H1 (cell line): Measurements from ENCODE around the gene NUP50. TPM values are rescaled to one million over a fixed set of nuclear protein-coding genes. Genes with fewer than 3 reads are reported as not detected.

Source experiments
- CBX8 ChIP-seq: fragments of 300-800, 300-1000 bp; sonication (generic); IDR thresholded peaks from 2 replicates; pipeline ENCODE4 v1.7.1; 2016; ENCODE audit warnings: low read depth, low read length, borderline replicate concordance
- CEBPB ChIP-seq: IDR thresholded peaks from 2 replicates; pipeline ENCODE4 v1.6.1; 2012; ENCODE audit warnings: low read depth, low read length
- EGR1 ChIP-seq: IDR thresholded peaks from 2 replicates; pipeline ENCODE4 v1.6.1; 2011; ENCODE audit warnings: low read depth, low read length, borderline replicate concordance
- FOSL1 ChIP-seq: IDR thresholded peaks from 2 replicates; pipeline ENCODE4 v1.6.1; 2011; ENCODE audit warnings: mild to moderate bottlenecking, low read depth, low read length, moderate library complexity; ENCODE audit not compliant: insufficient read depth
- KDM4A ChIP-seq: IDR thresholded peaks from one replicate; pipeline ENCODE4 v1.7.1; 2012; ENCODE audit warnings: low read depth, mild to moderate bottlenecking, moderate library complexity, low read length, inconsistent platforms; ENCODE audit not compliant: severe bottlenecking
- POU5F1 ChIP-seq: IDR thresholded peaks from 2 replicates; pipeline ENCODE4 v1.6.1; 2011; ENCODE audit warnings: low read depth, mild to moderate bottlenecking, low read length, moderate library complexity
- RFX5 ChIP-seq: IDR thresholded peaks from 2 replicates; pipeline ENCODE4 v1.6.1; 2011; ENCODE audit warnings: low read depth, low read length, improper control_type of control experiment, borderline replicate concordance
- RXRA ChIP-seq: IDR thresholded peaks from 2 replicates; pipeline ENCODE4 v1.6.1; 2011; ENCODE audit warnings: low read depth, mild to moderate bottlenecking, low read length, moderate library complexity; ENCODE audit not compliant: insufficient read depth
- SP2 ChIP-seq: IDR thresholded peaks from 2 replicates; pipeline ENCODE4 v1.6.1; 2012; ENCODE audit warnings: mild to moderate bottlenecking, low read length, inconsistent platforms
- TAF1 ChIP-seq: IDR thresholded peaks from 2 replicates; pipeline ENCODE4 v1.6.1; 2011; ENCODE audit warnings: mild to moderate bottlenecking, low read depth, low read length
- polyA plus RNA-seq, 7 experiments: library from polyadenylated mRNA; depleted of rRNA in 3 of 7; stranded (reverse) in 5 of 7; unstranded in 2 of 7; fragments of >200 nt in 5 of 7; fragments of 200-250 nt in 2 of 7; gene quantifications; 1 replicate in 5 of 7; 2 replicates in 1 of 7; 4 replicates in 1 of 7; pipeline versions ENCODE4 v1.2.1 to v1.2.3, GENCODE V29; 2011 to 2013; ENCODE audit warnings: missing spikeins in 2 of 7, mixed read lengths in 2 of 7
- total RNA-seq: library from RNA; stranded (reverse); fragmentation: NEBNext Ultra II Directional; extraction: Animal tissue kit (Norgen Biotek cat#: 25700); gene quantifications from 2 replicates; pipeline ENCODE4 v1.2.1, GENCODE V29; 2021
- TF ChIP-seq, protein P1 (sequence below): fragments of 300-600 bp; sonication (generic); IDR thresholded peaks from 2 replicates; pipeline ENCODE4 v1.7.1; 2012; ENCODE audit warnings: low read length, moderate library complexity, mild to moderate bottlenecking, inconsistent platforms; ENCODE audit not compliant: insufficient replicate concordance
- TF ChIP-seq, protein P2 (sequence below): IDR thresholded peaks from 2 replicates; pipeline ENCODE4 v1.6.1; 2012; ENCODE audit warnings: inconsistent platforms

Gene NUP50
- total and polyA plus RNA-seq, 2 of the 8 experiments (the other 6 are each of a cell fraction or from before 2014, with no cell fraction given): 20.0 to 112 TPM

DNA sequence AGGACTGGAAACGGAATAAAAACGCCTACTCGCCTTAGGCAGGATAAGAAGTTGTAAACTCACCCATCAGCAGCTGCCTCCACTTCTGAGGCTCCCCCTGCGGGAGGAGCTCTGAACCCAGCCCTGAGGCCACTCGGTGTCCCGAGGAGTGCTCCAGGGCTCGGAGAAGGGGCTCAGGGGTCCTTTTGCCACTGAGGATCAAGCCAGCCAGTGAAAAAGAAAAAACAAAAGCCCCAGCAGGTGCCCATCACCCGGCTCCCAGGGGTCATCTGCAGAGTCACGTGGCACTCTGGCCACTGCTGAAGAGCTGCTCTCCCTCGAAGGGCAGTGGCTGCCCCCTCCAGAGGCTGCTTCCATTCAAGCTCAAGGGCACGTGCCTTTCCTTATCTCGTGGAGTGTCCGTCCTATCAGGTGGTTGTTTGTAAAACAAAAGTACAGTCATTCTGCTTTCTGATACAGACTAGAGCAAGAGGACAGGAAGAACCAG is 29.0 kb downstream of the NUP50 start (continued):
- TF ChIP-seq, protein P1, sequence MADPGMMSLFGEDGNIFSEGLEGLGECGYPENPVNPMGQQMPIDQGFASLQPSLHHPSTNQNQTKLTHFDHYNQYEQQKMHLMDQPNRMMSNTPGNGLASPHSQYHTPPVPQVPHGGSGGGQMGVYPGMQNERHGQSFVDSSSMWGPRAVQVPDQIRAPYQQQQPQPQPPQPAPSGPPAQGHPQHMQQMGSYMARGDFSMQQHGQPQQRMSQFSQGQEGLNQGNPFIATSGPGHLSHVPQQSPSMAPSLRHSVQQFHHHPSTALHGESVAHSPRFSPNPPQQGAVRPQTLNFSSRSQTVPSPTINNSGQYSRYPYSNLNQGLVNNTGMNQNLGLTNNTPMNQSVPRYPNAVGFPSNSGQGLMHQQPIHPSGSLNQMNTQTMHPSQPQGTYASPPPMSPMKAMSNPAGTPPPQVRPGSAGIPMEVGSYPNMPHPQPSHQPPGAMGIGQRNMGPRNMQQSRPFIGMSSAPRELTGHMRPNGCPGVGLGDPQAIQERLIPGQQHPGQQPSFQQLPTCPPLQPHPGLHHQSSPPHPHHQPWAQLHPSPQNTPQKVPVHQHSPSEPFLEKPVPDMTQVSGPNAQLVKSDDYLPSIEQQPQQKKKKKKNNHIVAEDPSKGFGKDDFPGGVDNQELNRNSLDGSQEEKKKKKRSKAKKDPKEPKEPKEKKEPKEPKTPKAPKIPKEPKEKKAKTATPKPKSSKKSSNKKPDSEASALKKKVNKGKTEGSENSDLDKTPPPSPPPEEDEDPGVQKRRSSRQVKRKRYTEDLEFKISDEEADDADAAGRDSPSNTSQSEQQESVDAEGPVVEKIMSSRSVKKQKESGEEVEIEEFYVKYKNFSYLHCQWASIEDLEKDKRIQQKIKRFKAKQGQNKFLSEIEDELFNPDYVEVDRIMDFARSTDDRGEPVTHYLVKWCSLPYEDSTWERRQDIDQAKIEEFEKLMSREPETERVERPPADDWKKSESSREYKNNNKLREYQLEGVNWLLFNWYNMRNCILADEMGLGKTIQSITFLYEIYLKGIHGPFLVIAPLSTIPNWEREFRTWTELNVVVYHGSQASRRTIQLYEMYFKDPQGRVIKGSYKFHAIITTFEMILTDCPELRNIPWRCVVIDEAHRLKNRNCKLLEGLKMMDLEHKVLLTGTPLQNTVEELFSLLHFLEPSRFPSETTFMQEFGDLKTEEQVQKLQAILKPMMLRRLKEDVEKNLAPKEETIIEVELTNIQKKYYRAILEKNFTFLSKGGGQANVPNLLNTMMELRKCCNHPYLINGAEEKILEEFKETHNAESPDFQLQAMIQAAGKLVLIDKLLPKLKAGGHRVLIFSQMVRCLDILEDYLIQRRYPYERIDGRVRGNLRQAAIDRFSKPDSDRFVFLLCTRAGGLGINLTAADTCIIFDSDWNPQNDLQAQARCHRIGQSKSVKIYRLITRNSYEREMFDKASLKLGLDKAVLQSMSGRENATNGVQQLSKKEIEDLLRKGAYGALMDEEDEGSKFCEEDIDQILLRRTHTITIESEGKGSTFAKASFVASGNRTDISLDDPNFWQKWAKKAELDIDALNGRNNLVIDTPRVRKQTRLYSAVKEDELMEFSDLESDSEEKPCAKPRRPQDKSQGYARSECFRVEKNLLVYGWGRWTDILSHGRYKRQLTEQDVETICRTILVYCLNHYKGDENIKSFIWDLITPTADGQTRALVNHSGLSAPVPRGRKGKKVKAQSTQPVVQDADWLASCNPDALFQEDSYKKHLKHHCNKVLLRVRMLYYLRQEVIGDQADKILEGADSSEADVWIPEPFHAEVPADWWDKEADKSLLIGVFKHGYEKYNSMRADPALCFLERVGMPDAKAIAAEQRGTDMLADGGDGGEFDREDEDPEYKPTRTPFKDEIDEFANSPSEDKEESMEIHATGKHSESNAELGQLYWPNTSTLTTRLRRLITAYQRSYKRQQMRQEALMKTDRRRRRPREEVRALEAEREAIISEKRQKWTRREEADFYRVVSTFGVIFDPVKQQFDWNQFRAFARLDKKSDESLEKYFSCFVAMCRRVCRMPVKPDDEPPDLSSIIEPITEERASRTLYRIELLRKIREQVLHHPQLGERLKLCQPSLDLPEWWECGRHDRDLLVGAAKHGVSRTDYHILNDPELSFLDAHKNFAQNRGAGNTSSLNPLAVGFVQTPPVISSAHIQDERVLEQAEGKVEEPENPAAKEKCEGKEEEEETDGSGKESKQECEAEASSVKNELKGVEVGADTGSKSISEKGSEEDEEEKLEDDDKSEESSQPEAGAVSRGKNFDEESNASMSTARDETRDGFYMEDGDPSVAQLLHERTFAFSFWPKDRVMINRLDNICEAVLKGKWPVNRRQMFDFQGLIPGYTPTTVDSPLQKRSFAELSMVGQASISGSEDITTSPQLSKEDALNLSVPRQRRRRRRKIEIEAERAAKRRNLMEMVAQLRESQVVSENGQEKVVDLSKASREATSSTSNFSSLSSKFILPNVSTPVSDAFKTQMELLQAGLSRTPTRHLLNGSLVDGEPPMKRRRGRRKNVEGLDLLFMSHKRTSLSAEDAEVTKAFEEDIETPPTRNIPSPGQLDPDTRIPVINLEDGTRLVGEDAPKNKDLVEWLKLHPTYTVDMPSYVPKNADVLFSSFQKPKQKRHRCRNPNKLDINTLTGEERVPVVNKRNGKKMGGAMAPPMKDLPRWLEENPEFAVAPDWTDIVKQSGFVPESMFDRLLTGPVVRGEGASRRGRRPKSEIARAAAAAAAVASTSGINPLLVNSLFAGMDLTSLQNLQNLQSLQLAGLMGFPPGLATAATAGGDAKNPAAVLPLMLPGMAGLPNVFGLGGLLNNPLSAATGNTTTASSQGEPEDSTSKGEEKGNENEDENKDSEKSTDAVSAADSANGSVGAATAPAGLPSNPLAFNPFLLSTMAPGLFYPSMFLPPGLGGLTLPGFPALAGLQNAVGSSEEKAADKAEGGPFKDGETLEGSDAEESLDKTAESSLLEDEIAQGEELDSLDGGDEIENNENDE: no peak
- no peak for TF ChIP-seq FOSL1
- TF ChIP-seq, protein P2, sequence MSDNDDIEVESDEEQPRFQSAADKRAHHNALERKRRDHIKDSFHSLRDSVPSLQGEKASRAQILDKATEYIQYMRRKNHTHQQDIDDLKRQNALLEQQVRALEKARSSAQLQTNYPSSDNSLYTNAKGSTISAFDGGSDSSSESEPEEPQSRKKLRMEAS: peak; percentile 92
- TF ChIP-seq TAF1: no peak
- no peak for TF ChIP-seq CBX8
- TF ChIP-seq CEBPB: no peak
- no peak for TF ChIP-seq KDM4A
- TF ChIP-seq POU5F1: no peak
- TF ChIP-seq RXRA: no peak
- TF ChIP-seq RFX5: no peak
- TF ChIP-seq SP2: no peak
- no peak for TF ChIP-seq EGR1
